GM13976 (cell line): ENCODE data around the gene SIRT3.

Source experiments
- DNase-seq: peaks from one replicate; pipeline ENCODE4 v3.0.0; 2012; ENCODE audit warnings: low spot score
- in situ Hi-C: fragments of 300-500 bp; cut with MboI; formaldehyde crosslinking; loops from one replicate; pipeline ENCODE4 v1.12.0; 2022; ENCODE audit warnings: low sequenced_read_pairs, mixed read lengths, inconsistent platforms; ENCODE audit not compliant: unreplicated experiment
- TF ChIP-seq, protein P1 (sequence below): IDR thresholded peaks from 2 replicates; pipeline ENCODE4 v1.5.1; 2012; ENCODE audit warnings: borderline replicate concordance, mild to moderate bottlenecking; ENCODE audit not compliant: insufficient read depth; ENCODE audit errors: extremely low read depth, missing control alignments, control extremely low read depth

The SIRT3 gene

DNA sequence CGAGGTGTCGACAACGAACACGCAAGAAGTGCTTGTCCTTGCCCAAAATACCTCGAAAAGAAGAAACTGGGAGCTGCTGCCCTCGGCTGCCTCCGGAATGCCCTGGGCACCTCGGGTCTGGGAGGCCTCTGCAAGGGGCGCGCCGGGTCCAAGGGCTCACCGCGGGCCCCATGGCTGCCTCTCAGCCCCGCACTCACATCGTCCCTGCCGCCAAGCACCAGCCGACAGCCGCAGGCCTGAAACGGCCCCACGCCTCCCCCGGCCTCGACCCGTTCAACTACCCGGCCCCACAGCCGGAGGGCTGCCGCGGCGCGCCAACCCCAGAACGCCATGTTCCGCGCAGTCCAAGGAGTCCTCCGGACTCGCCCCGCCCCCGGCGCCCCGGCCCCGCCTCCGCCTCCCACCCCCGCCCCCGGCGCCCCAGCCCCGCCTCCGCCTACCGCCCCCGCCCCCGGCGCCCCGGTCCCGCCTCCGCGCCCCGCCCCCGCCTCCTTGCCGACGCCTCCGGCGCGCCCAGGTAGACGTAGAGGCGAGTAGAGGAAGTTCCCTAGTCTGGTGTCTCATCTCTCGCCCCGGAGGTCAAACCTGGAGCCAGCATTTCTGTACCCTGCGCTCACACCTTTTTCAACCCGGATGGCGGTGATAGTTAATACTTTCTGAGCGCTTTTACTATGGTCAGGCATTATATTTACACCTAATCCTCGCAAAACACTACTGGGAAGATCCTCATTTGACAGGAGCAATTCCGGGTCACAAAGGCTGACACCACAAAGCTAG is at the start of gene SIRT3:
SIRT3 (minus strand) TSS at position 346 of the 777 bp plus-strand sequence; CDS start at position 332, 14 bp downstream.
- TF ChIP-seq, protein P1, sequence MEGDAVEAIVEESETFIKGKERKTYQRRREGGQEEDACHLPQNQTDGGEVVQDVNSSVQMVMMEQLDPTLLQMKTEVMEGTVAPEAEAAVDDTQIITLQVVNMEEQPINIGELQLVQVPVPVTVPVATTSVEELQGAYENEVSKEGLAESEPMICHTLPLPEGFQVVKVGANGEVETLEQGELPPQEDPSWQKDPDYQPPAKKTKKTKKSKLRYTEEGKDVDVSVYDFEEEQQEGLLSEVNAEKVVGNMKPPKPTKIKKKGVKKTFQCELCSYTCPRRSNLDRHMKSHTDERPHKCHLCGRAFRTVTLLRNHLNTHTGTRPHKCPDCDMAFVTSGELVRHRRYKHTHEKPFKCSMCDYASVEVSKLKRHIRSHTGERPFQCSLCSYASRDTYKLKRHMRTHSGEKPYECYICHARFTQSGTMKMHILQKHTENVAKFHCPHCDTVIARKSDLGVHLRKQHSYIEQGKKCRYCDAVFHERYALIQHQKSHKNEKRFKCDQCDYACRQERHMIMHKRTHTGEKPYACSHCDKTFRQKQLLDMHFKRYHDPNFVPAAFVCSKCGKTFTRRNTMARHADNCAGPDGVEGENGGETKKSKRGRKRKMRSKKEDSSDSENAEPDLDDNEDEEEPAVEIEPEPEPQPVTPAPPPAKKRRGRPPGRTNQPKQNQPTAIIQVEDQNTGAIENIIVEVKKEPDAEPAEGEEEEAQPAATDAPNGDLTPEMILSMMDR: no peak
- peak; percentile 96 for DNase-seq

GRCh38 chr11:285894-286220 is 49.7 kb upstream of the SIRT3 start:
- DNase-seq: peak; percentile 31
- TF ChIP-seq, protein P1: no peak
- in situ Hi-C loops: no loop called here

More for the DNA sequence above, at the start of gene SIRT3:
- in situ Hi-C loops: no loop called here

DNA sequence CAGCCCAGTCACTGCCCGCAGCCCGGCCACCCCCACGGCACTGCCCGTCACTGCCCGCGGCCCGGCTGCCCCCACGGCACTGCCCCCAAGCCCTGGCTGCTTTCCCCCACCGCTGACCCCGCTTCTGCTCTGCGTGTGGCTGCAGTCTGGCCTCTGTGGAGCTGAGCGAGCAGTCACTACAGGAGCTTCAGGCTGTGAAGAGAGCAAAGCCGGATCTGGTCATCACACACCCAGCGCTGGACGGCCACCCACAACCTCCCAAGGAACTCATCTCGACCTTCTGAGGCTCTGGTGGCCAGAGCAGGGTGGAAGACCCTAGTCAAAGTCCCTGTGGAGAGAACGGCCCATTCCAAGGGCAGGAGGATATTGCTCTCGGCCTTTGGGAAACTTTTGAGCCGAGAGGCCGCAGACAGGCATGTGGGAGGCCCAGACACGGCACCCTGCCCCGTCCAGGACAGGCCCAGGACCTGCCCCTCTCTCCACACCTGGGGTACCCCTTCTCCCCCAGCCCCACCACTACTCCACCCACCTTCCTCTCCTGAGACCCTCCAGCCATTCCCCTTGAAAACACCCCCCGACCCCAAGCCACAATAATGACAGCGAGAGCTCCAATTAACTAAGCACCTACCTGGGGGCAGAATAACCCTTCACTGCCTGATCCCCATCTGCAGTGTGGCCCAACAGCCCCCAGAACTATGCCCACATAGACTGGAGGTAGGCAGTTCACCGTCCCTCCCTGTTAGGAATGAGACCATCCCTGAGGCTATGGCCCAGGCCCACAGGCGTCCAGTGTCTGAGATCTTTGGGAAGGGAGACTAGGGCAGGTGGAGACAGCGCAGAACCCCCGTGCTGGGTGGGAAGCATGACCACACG is 49.1 kb upstream of the SIRT3 start:
- peak; percentile 18 for DNase-seq
- TF ChIP-seq, protein P1: no peak
- in situ Hi-C loops: no loop called here

GRCh38 chr11:284105-285020 is 48.2 kb upstream of the SIRT3 start:
- peak; percentile 26 for DNase-seq
- in situ Hi-C loops: no loop called here
- TF ChIP-seq, protein P1: no peak

- peak; percentile 6 for DNase-seq
- in situ Hi-C loops: no loop called here
- TF ChIP-seq, protein P1: no peak
Measured at GRCh38 chr11:283405-284104, 47.4 kb upstream of the SIRT3 start.
